Ovary (tissue), 3 donors: ENCODE results near the gene ZNF579.

ENCODE experiments used
- POLR2A ChIP-seq: fragments of 450-650 bp; IDR thresholded peaks from one replicate; pipeline ENCODE4 v1.6.1; 2017; ENCODE audit warnings: antibody characterized with exemption, mild to moderate bottlenecking, moderate library complexity
- TF ChIP-seq, protein P1 (sequence below), 3 donors: fragments of 450-650 bp in 2 of 3; fragments of 200-600 bp in 1 of 3; IDR thresholded peaks; one replicate each; pipeline versions ENCODE4 v1.5.1 to v1.8.0; 2016 to 2022; ENCODE audit warnings: antibody characterized with exemption in 3 of 3, mild to moderate bottlenecking in 1 of 3
- donor health status: DM: no; HTN: no; CAD: no.

DNA sequence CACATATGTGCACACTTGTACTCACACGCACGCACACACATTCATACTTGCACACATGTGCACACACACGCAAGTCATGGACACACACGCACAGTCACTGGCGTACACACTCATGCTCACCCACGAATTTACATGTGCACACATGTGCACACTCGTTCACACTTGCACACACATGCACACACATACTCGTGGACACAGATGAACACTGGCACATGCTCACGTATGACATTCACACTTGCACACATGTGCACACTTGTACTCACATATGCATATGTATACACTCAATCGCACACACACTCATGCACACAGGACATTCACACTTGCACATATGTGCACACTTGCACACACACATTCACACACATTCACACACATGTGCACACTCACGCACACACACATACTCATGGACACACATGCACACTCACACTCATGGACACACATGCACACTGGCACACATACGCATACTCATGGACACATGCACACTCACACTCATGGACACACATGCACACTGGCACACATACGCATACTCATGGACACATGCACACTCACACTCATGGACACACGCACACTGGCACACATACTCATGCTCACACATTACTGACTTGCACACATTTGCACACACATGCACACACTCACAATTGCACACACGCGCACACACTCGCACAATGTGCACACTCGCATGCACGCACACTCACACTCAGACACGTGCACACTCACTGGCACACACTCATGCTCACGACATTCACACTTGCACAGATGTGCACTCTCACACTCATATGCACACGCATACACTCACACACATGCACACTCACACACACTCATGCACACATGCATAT lies 53.2 kb downstream of the ZNF579 start:
- no peak for TF ChIP-seq POLR2A
- TF ChIP-seq, protein P1, sequence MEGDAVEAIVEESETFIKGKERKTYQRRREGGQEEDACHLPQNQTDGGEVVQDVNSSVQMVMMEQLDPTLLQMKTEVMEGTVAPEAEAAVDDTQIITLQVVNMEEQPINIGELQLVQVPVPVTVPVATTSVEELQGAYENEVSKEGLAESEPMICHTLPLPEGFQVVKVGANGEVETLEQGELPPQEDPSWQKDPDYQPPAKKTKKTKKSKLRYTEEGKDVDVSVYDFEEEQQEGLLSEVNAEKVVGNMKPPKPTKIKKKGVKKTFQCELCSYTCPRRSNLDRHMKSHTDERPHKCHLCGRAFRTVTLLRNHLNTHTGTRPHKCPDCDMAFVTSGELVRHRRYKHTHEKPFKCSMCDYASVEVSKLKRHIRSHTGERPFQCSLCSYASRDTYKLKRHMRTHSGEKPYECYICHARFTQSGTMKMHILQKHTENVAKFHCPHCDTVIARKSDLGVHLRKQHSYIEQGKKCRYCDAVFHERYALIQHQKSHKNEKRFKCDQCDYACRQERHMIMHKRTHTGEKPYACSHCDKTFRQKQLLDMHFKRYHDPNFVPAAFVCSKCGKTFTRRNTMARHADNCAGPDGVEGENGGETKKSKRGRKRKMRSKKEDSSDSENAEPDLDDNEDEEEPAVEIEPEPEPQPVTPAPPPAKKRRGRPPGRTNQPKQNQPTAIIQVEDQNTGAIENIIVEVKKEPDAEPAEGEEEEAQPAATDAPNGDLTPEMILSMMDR (IDR thresholded peaks at IDR 0.05), result no peak
